IPS-NIHi7 (cell line): Measurements from ENCODE around the gene TNIP3.
"Not testable (repeated sequence)": the region's sequence is repeated elsewhere in the genome, so short reads cannot be mapped to it uniquely, and the experiment has no call there.

Source experiments
- DNase-seq: peaks from one replicate; pipeline ENCODE4 v3.0.0; 2012; ENCODE audit warnings: mixed read lengths; ENCODE audit errors: extremely low spot score

Gene TNIP3

GRCh38 chr4:121177246-121178137 lies 13.4 kb upstream of the TNIP3 start:
- peak; percentile 31 for DNase-seq

GRCh38 chr4:121176082-121176934 lies 12.2 kb upstream of the TNIP3 start:
- no peak for DNase-seq

- DNase-seq: not testable (repeated sequence)
Observed at GRCh38 chr4:121171477-121171876, 7.4 kb upstream of the TNIP3 start.

GRCh38 chr4:121168446-121169281 lies 4.5 kb upstream of the TNIP3 start:
- no peak for DNase-seq

- DNase-seq: no peak
Observed at GRCh38 chr4:121166976-121167375, 2.9 kb upstream of the TNIP3 start.

- DNase-seq: no peak
Observed at GRCh38 chr4:121165206-121165605, 1.1 kb upstream of the TNIP3 start.

- peak; percentile 79 for DNase-seq
Observed at GRCh38 chr4:121156822-121157769, 7.0 kb downstream of the TNIP3 start.

GRCh38 chr4:121155893-121156292 lies 8.2 kb downstream of the TNIP3 start:
- DNase-seq: peak; percentile 10

GRCh38 chr4:121154103-121154515 lies 10.0 kb downstream of the TNIP3 start:
- no peak for DNase-seq

- no peak for DNase-seq
Observed at GRCh38 chr4:121151942-121152341, 12.2 kb downstream of the TNIP3 start.

GRCh38 chr4:121150486-121150885 lies 13.6 kb downstream of the TNIP3 start:
- DNase-seq: no peak

GRCh38 chr4:121150003-121150402 lies 14.1 kb downstream of the TNIP3 start:
- DNase-seq: no peak

- no peak for DNase-seq
Observed at GRCh38 chr4:121148621-121149020, 15.5 kb downstream of the TNIP3 start.

GRCh38 chr4:121148000-121148399 lies 16.1 kb downstream of the TNIP3 start:
- no peak for DNase-seq

- DNase-seq: no peak
Observed at GRCh38 chr4:121146530-121146929, 17.6 kb downstream of the TNIP3 start.

- DNase-seq: no peak
Observed at GRCh38 chr4:121145430-121145829, 18.7 kb downstream of the TNIP3 start.

GRCh38 chr4:121144021-121144420 lies 20.1 kb downstream of the TNIP3 start:
- no peak for DNase-seq

GRCh38 chr4:121143131-121143530 lies 21.0 kb downstream of the TNIP3 start:
- no peak for DNase-seq

- no peak for DNase-seq
Observed at GRCh38 chr4:121140716-121141460, 23.2 kb downstream of the TNIP3 start.
